Right lobe of liver (tissue), 6 donors: ENCODE results near the gene RASGRP4. TPM values are rescaled to one million over a fixed set of nuclear protein-coding genes. Genes with fewer than 3 reads are reported as not detected.

ENCODE experiments used
- ATAC-seq, 4 donors: fragments of 200-7000 bp; cut with Tn5 transposase; one replicate each; pipeline ENCODE4 v1.9.1; 2020; ENCODE audit warnings: mild to moderate bottlenecking in 4 of 4, moderate library complexity in 4 of 4
- DNase-seq, 3 donors: peaks; one replicate each; pipeline ENCODE4 v3.0.0-alpha.2; 2020
- H3K27ac ChIP-seq, 3 donors: fragments of 200-600 bp; one replicate each; pipeline ENCODE4 v1.8.0; 2022
- H3K27me3 ChIP-seq, 2 donors: fragments of 200-600 bp; one replicate each; pipeline ENCODE4 v1.8.0; 2022
- H3K36me3 ChIP-seq, 4 donors: fragments of 200-600 bp; sonication (generic) in 1 of 4; one replicate each; pipeline versions ENCODE4 v1.5.1 to v1.8.0; 2017 to 2022; ENCODE audit warnings: control low read depth in 1 of 4
- H3K4me1 ChIP-seq, 4 donors: fragments of 200-600 bp; sonication (generic) in 1 of 4; one replicate each; pipeline versions ENCODE4 v1.5.1 to v1.8.0; 2017 to 2022; ENCODE audit warnings: control low read depth in 1 of 4
- H3K4me3 ChIP-seq, 3 donors: fragments of 200-600 bp; one replicate each; pipeline ENCODE4 v1.8.0; 2022
- H3K9me3 ChIP-seq, 4 donors: fragments of 200-600 bp; sonication (generic) in 1 of 4; one replicate each; pipeline versions ENCODE4 v1.5.1 to v1.8.0; 2017 to 2022; ENCODE audit warnings: control low read depth in 1 of 4
- CTCF ChIP-seq, 4 donors: fragments of 200-600 bp in 3 of 4; fragments of 450-650 bp in 1 of 4; IDR thresholded peaks; one replicate each; pipeline versions ENCODE4 v1.5.1 to v1.8.0; 2016 to 2022; ENCODE audit warnings: antibody characterized with exemption in 4 of 4, mild to moderate bottlenecking in 2 of 4
- POLR2A ChIP-seq: fragments of 450-650 bp; IDR thresholded peaks from one replicate; pipeline ENCODE4 v1.6.1; 2017; ENCODE audit warnings: antibody characterized with exemption, mild to moderate bottlenecking
- WGBS: methylation state at CpG from one replicate; pipeline ENCODE4 v1.1.6; 2018; ENCODE audit warnings: low coverage, low lambda C conversion rate; ENCODE audit not compliant: insufficient coverage; ENCODE audit errors: missing lambda C conversion rate; 5-methylcytosine and 5-hydroxymethylcytosine counted together
- intact Hi-C, 2 donors: fragments of 100-400 bp; cut with DNase I; formaldehyde crosslinking; loops; one replicate each; pipeline versions ENCODE4 v1.11.2 to v1.14.1; 2022
- total RNA-seq, 6 experiments: library from RNA; depleted of rRNA in 2 of 6; stranded (reverse); fragments of >200 nt in 2 of 6; fragmentation: NEBNext Ultra II Directional in 3 of 6; extraction: Animal tissue kit (Norgen Biotek cat#: 25700) in 3 of 6; gene quantifications; one replicate each; pipeline versions ENCODE4 v1.1.0 to v1.2.4, GENCODE V29; 2016 to 2023
- donor health status: DM: no; HTN: yes; CAD: no.
- donor health status: DM: no; HTN: no; CAD: no.
- donor health status: DM: no; HTN: no; CAD: no.
- donor health status: DM: no; HTN: yes; CAD: no.
- donor health status: DM: no; HTN: yes; CAD: no.

Gene RASGRP4
- total RNA-seq, 6 experiments from 2014 or later: 0.77 to 1.5 (median 0.93) TPM

- TF ChIP-seq CTCF (IDR thresholded peaks at IDR 0.05) (no peak), POLR2A (no peak)
- DNase-seq: no peak
- no peaks in the 10 kb centered on the region for H3K36me3 ChIP-seq
Measured at GRCh38 chr19:38440592-38440991, 14.6 kb upstream of the RASGRP4 start.

GRCh38 chr19:38437917-38438316, 11.9 kb upstream of the RASGRP4 start:
- Histone ChIP-seq H3K4me1 (no peaks in the 10 kb centered on the region), H3K27ac (no peak overlapping the region), H3K4me3 (no peak overlapping the region), H3K27me3 (peaks cover 4 to 7% of the 10 kb centered on the region in 2 donors), H3K36me3 (no peaks in the 10 kb centered on the region), H3K9me3 (no peaks in the 10 kb centered on the region)
- 73% methylated on average over 2 of the region's 2 CpGs for WGBS
- DNase-seq (no peak), ATAC-seq (no peak)
- TF ChIP-seq POLR2A (no peak), CTCF (IDR thresholded peaks at IDR 0.05) (no peak)
- intact Hi-C loops: no loop called here

More at GRCh38 chr19:38440592-38440991, 14.6 kb upstream of the RASGRP4 start:
- Histone ChIP-seq H3K27me3 (no peaks in the 10 kb centered on the region), H3K4me3 (no peak overlapping the region), H3K27ac (no peak overlapping the region), H3K9me3 (no peaks in the 10 kb centered on the region), H3K4me1 (no peaks in the 10 kb centered on the region)
- ATAC-seq: no peak
- WGBS: 75% methylated on average over 3 of the region's 14 CpGs
- intact Hi-C loops: no loop called here

GRCh38 chr19:38437295-38437694, 11.3 kb upstream of the RASGRP4 start:
- no peaks in the 10 kb centered on the region for H3K9me3 ChIP-seq
- no peak overlapping the region for H3K4me3 ChIP-seq
- peaks cover 4 to 7% of the 10 kb centered on the region in 2 donors for H3K27me3 ChIP-seq
- H3K36me3 ChIP-seq: no peaks in the 10 kb centered on the region
- no peak for ATAC-seq
- no peak overlapping the region for H3K27ac ChIP-seq
- 75% methylated on average over 4 of the region's 6 CpGs for WGBS
- DNase-seq: no peak
- TF ChIP-seq CTCF (IDR thresholded peaks at IDR 0.05) (no peak), POLR2A (no peak)
- no peaks in the 10 kb centered on the region for H3K4me1 ChIP-seq
- intact Hi-C loops: no loop called here

GRCh38 chr19:38434549-38435051, 8.6 kb upstream of the RASGRP4 start:
- intact Hi-C loops: no loop called here
- no peaks in the 10 kb centered on the region for H3K4me1 ChIP-seq
- no peaks in the 10 kb centered on the region for H3K36me3 ChIP-seq
- DNase-seq (no peak), ATAC-seq (peak in 2 of 4 donors; percentile 27 to 61)
- no peak overlapping the region for H3K4me3 ChIP-seq
- WGBS: 11% methylated on average over 9 of the region's 13 CpGs
- peaks cover 4 to 7% of the 10 kb centered on the region in 2 donors for H3K27me3 ChIP-seq
- no peak overlapping the region for H3K27ac ChIP-seq
- no peaks in the 10 kb centered on the region for H3K9me3 ChIP-seq
- TF ChIP-seq CTCF (IDR thresholded peaks at IDR 0.05): no peak
- TF ChIP-seq POLR2A: no peak
